Daoy (cell line): Measurements from ENCODE around the gene CTNNB1. TPM values are rescaled to one million over a fixed set of nuclear protein-coding genes. Genes with fewer than 3 reads are reported as not detected.

Source experiments
- DNase-seq: peaks from one replicate; pipeline ENCODE4 v3.0.0-alpha.2; 2015; ENCODE audit warnings: low read depth
- total RNA-seq: library from RNA; depleted of rRNA; stranded (reverse); fragments of >200 nt; shearing (Covaris generic); gene quantifications from 2 replicates; pipeline ENCODE4 v1.2.3, GENCODE V29; 2014

The CTNNB1 gene
- total RNA-seq, 1 experiment from 2014 or later = 325 TPM

DNA sequence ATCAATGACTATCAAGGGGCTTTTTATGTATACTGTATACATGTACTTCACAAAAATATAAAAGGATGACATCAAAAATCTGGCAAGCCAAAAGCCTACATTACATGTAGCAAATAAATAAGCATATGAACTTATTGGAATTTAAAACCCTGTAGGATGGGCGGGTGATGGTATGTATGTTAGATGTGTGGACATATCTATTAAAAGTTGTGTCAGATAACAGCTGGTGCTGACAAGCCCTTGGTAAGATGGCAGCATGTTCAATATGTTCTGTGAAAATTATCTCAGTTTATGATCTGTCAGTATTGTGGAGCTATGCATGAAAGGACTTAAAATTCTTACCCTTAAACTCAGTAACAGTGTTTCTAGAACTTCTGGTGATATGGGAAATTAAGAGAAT lies 20.1 kb downstream of the CTNNB1 start:
- no peak for DNase-seq

GRCh38 chr3:41220906-41221677 lies 21.8 kb downstream of the CTNNB1 start:
- no peak for DNase-seq

DNA sequence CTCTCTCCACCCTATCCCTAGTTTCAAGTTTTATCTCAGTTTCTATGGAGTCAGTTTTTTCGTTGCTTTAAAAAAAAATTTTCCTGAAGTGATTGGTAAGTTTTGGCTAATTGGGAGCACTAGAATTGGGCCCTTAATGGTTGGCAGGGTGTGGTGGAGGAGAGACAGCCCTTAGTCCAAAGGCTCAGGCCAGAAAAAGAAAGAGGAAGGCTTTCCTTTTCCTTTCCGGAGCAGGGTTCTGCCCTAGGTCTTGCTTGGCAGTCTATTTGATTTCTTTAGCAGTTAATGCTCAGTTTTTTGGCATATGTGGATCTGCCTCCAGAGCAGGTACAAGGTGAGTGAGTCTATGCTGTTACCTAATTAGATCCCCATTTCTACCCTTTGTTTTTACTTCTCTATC lies 22.7 kb downstream of the CTNNB1 start:
- DNase-seq = no peak

GRCh38 chr3:41222501-41222900 lies 23.2 kb downstream of the CTNNB1 start:
- no peak for DNase-seq

DNA sequence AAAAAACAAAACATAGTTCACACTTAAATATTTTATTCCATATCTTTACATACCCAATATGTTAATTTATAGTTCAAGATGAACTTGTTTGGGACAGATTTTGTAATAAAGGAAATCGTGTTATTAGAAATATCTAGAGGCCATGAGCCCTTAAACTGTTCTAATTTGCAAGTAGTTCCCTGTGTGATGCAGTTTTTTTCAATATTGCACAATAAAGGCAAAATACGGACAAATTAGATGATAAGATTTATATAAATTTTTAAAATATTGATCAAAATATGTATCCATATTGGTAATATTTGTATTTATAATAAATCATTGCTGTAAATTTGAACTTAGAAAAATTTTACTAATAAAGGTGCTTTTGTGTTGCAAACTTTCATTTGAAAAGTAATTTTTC lies 23.8 kb downstream of the CTNNB1 start:
- no peak for DNase-seq

DNA sequence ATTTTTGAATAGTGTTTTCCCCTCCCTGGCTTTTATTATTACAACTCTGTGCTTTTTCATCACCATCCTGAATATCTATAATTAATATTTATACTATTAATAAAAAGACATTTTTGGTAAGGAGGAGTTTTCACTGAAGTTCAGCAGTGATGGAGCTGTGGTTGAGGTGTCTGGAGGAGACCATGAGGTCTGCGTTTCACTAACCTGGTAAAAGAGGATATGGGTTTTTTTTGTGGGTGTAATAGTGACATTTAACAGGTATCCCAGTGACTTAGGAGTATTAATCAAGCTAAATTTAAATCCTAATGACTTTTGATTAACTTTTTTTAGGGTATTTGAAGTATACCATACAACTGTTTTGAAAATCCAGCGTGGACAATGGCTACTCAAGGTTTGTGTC lies 24.4 kb downstream of the CTNNB1 start:
- DNase-seq = no peak

DNA sequence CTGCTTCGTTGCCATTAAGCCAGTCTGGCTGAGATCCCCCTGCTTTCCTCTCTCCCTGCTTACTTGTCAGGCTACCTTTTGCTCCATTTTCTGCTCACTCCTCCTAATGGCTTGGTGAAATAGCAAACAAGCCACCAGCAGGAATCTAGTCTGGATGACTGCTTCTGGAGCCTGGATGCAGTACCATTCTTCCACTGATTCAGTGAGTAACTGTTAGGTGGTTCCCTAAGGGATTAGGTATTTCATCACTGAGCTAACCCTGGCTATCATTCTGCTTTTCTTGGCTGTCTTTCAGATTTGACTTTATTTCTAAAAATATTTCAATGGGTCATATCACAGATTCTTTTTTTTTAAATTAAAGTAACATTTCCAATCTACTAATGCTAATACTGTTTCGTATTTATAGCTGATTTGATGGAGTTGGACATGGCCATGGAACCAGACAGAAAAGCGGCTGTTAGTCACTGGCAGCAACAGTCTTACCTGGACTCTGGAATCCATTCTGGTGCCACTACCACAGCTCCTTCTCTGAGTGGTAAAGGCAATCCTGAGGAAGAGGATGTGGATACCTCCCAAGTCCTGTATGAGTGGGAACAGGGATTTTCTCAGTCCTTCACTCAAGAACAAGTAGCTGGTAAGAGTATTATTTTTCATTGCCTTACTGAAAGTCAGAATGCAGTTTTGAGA lies 25.0 kb downstream of the CTNNB1 start:
- no peak for DNase-seq

- no peak for DNase-seq
Measured at GRCh38 chr3:41234823-41235721, 35.8 kb downstream of the CTNNB1 start.

GRCh38 chr3:41236228-41236627 lies 36.9 kb downstream of the CTNNB1 start:
- DNase-seq = no peak

DNA sequence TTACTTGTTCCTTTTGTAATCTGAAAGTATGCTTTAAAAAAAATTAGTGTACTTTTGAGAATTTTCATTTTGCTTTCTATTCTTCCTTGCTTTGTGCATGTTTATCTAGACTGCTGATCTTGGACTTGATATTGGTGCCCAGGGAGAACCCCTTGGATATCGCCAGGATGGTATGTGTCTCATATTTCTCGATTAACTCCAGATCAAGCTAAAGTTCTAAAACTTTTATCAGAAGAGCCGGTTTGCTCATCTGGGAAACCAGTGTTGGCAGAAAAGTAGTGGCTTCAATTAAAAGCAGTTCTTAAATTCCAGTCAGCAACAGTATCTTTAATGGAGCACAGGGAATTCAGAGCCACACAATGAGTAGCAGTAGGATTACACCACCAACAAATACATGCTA lies 38.6 kb downstream of the CTNNB1 start:
- no peak for DNase-seq

DNA sequence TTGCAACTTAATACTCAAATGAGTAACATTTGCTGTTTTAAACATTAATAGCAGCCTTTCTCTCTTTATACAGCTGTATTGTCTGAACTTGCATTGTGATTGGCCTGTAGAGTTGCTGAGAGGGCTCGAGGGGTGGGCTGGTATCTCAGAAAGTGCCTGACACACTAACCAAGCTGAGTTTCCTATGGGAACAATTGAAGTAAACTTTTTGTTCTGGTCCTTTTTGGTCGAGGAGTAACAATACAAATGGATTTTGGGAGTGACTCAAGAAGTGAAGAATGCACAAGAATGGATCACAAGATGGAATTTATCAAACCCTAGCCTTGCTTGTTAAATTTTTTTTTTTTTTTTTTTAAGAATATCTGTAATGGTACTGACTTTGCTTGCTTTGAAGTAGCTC lies 40.3 kb downstream of the CTNNB1 start:
- DNase-seq = no peak

- DNase-seq = no peak
Measured at GRCh38 chr3:41241161-41241560, 41.9 kb downstream of the CTNNB1 start.

- DNase-seq = no peak
Measured at GRCh38 chr3:41241800-41242571, 42.7 kb downstream of the CTNNB1 start.

GRCh38 chr3:41243183-41243582 lies 43.9 kb downstream of the CTNNB1 start:
- no peak for DNase-seq

GRCh38 chr3:41244620-41245336 lies 45.5 kb downstream of the CTNNB1 start:
- DNase-seq = no peak

DNA sequence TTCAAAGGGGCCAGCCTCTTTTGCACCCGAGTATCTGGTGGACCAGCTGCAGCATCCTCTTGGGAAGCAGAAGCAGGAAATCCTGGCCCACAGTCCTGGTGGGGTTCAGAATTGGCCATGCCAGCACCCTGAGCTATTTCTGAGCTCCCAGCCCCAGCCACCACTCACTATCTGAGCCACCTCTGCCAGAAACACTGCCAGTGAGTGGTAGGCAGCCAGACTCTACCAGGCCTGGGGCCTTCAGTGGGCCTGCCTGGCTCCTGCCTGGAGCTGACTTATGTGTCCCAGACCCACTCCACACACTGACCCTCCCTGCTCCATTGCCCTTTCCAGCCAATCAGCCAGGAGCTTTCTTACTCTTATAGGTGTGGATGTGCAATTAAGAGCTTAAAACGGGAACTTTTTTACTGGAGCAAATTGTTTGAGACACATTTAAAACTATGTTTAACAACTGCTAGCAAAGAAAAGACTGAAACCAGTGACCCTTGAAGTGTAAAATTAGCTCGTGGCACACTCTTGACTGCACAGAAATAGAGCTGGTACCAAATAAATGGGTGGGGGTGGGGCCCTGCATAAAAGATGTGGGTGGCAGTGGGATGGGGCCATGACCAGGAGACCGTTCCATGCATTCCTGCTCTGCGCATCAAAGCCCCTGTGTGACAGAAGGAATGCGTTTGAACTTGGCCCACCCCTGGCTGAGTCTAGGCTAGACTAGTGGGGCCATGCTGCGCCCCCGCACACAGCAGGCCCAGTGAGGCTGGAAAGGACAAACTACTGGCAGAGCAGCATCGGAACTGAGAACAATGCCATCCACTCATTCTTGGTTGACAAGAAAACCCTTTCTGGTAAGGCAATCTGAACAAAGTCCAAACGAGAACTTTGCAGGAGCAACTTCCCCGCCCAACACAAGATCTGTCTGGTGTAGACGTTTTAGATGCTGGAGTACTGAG lies 48.0 kb downstream of the CTNNB1 start:
- no peak for DNase-seq

DNA sequence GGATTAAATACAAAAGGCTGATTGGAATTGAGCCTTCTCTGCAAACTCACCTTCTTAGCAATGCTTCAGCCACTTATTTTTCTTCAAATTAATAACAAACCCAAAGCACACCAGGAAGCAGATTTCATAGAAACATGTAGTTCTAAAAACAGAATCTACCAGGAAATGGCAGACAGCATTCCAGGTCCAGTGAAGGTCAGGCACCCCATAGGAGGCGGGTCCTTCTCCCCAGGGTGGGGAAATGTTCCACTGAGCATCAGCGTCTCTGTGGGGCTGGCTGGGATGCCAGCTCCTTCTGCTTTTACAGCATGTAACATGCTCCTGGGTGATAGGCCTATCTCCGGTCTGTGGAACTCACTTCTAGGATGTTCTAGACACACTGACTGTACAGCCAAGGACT lies 49.2 kb downstream of the CTNNB1 start:
- DNase-seq = no peak

DNA sequence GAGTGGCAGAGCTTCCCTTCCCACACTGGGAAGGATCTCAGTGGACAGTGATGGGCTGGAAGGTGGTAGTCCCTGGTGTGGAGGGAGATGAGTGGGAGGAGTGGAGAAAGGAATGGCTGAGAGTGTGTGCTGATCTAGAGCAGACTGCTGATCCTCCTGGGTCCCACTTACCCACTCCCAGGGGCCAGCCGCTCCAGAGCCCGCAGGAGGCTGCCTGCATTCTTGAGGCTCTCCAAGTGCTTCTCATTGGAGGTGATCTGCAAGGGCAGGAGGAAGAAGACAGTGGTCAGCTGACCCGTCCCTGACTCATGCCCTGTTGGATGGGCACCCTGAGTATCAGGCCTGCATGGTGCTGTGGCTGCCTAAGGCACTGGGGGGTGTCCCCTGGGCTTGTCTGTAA lies 50.0 kb downstream of the CTNNB1 start:
- DNase-seq = no peak

DNA sequence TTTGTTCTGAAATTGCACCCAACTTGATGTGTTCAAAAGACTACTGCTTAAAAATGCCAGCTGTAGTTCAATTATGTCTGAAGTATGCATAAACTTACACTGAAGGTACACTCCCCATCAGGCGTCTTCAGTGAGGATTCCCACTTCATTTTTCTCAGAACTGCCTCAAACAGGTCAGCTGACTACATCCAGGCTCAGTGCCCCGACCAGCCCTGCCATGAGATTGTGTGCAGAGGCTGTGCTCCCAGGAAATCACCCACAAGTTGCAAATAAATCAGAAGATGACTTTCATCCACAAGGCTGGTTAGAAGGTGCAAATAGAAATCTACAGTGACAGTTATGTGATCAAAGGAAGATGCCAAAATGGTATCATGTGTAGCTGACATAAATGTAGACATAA lies 51.5 kb downstream of the CTNNB1 start:
- no peak for DNase-seq

DNA sequence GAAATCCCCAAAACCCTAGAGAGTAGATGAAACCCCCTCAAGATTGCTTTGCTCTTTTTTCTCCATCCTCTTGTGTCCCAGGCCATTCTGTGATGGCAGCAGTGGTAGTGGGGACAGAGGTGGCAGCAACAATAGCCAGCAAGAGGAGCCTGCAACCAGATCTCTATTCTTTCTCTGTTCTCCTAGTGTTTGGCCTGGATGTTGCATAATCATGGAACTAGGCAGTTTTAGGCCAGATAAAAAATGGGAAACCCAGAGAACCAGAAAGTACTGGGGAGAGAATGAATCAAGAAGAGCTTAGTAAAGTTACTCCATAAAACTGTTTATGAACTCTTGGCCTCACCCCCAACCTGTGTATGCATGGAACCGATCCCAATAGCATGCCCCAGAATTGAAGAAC lies 52.3 kb downstream of the CTNNB1 start:
- DNase-seq = no peak
